ENCODE data around the gene FAM110D. TPM values are rescaled to one million over a fixed set of nuclear protein-coding genes. Genes with fewer than 3 reads are reported as not detected.

Gene FAM110D
- total and polyA plus RNA-seq, 2 of the 8 experiments (the other 6 are each of a cell fraction or from before 2014, with no cell fraction given), result 0.21 to 0.48 TPM

DNA sequence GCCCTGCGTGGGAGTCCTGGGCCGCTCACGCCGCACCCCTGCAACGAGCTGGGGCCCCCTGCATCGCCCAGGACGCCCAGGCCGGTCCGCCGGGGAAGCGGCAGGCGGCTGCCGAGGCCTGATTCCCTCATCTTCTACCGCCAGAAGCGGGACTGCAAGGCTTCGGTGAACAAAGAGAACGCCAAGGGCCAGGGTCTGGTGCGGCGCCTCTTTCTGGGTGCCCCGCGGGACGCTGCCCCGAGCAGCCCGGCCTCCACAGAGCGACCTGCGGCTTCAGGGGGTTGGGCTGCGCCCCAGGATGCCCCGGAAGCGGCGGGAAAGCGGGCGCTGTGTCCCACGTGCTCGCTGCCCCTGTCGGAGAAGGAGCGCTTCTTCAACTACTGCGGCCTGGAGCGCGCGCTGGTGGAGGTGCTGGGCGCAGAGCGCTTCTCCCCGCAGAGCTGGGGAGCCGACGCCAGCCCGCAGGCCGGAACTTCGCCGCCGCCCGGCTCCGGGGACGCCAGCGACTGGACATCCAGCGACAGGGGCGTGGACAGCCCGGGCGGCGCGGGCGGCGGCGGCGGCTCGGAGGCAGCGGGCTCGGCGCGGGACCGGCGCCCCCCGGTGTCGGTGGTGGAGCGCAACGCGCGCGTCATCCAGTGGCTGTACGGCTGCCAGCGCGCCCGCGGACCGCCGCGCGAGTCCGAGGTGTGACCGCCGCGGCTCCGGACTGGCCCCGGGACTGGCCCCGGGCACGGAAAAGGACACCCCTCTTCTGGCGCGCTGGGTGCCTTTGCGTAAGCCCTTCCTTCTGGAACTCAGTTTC, 2.7 kb downstream of the FAM110D start:
- ChIA-PET POLR2A (ENCODE audit: partially characterized antibody) (interaction anchor here (0.7 to 2.4 kb wide), 4 partner anchors 8 to 64 kb away, joined by 3 to 5 read pairs (median 3); partner anchors contain the start of gene ZNF593), CTCF (ENCODE audit: partially characterized antibody) (interaction anchor here (1.0 to 4.0 kb wide), 8 partner anchors 14 to 126 kb away, joined by 3 to 18 read pairs (median 4); partner anchors contain the start of gene CEP85)
- Histone ChIP-seq H3K4me1 (replicated peaks in 1 of 4; ENCODE audit: control insufficient read depth in 3 of 4, insufficient read depth in 4 of 4, low read length in 3 of 4) (peaks cover 10 to 47% (median 21%) of the 10 kb centered on the region in 4 experiments), H2BK12ac (ENCODE audit: low read depth, low read length) (peak overlapping the region; percentile 84; the same call in 1 of the 2 replicates), H2AK5ac (ENCODE audit: low read depth, low read length) (no peak overlapping the region), H3K4ac (replicated peaks; ENCODE audit: insufficient read length, low read depth, low read length) (no peak overlapping the region), H2BK120ac (replicated peaks; ENCODE audit: low read depth, low read length) (no peak overlapping the region), H3K27me3 (replicated peaks in 1 of 4; ENCODE audit: control insufficient read depth in 3 of 4, extremely low read depth in 1 of 4, insufficient read depth in 3 of 4, low read length in 3 of 4) (peaks cover 35 to 78% (median 71%) of the 10 kb centered on the region in 4 experiments), H3K14ac (ENCODE audit: insufficient read length) (no peak overlapping the region), H3K36me3 (ENCODE audit: control insufficient read depth in 2 of 4, insufficient read depth in 4 of 4, low read length in 3 of 4) (no peaks in the 10 kb centered on the region), H3K79me1 (ENCODE audit: low read depth, low read length) (no peaks in the 10 kb centered on the region), H3K9ac (replicated peaks in 1 of 4; ENCODE audit: extremely low read depth in 1 of 4, low read depth in 3 of 4, low read length in 3 of 4) (peak overlapping the region in 2 of 4 experiments; percentile 54 to 66; a peak in 4 of 7 replicates), H3K79me2 (ENCODE audit: control insufficient read depth in 1 of 2, insufficient read depth in 2 of 2, low read length in 2 of 2) (no peaks in the 10 kb centered on the region), H3K4me3 (ENCODE audit: extremely low read depth in 1 of 4, insufficient read depth in 2 of 4, low read depth in 3 of 4, low read length in 4 of 4) (peak overlapping the region; percentile 11 to 66 (median 48)), H2BK20ac (ENCODE audit: low read length) (no peak overlapping the region), H3K27ac (ENCODE audit: low read depth, low read length) (no peak overlapping the region), H3K9me3 (ENCODE audit: insufficient read depth in 2 of 2, low read depth in 1 of 2, low read length in 1 of 2) (no peaks in the 10 kb centered on the region), H4K5ac (ENCODE audit: insufficient read length, low read depth, low read length) (no peak overlapping the region), H3K18ac (ENCODE audit: extremely low read depth, low read length) (peak overlapping the region; percentile 60), H4K91ac (replicated peaks; ENCODE audit: insufficient read length, low read length) (peak overlapping the region; percentile 47), H2BK15ac (ENCODE audit: low read length) (peak overlapping the region; percentile 72; the same call in 1 of the 2 replicates), H2AFZ (ENCODE audit: low read length) (peak overlapping the region; percentile 60; the same call in 1 of the 2 replicates), H4K20me1 (replicated peaks in 1 of 2; ENCODE audit: control insufficient read depth in 1 of 2, insufficient read depth in 2 of 2, low read length in 2 of 2) (peaks cover 3 to 5% of the 10 kb centered on the region in 2 experiments), H4K8ac (ENCODE audit: extremely low read depth, insufficient read depth, low read length) (peak overlapping the region; percentile 74), H2BK5ac (ENCODE audit: low read depth, low read length) (no peak overlapping the region), H3K56ac (replicated peaks; ENCODE audit: insufficient read length, low read depth, low read length) (no peak overlapping the region), H3K23me2 (ENCODE audit: low read depth, low read length) (peaks cover 9% of the 10 kb centered on the region; the same call in 1 of the 2 replicates), H3K23ac (ENCODE audit: insufficient read length) (no peak overlapping the region), H3K4me2 (ENCODE audit: insufficient read depth in 1 of 2, low read depth in 2 of 2, low read length in 2 of 2) (peak overlapping the region; percentile 44 to 95)
- 2% methylated on average over 91 of the region's 98 CpGs; no CpG with 5 or more reads in 1 of the 2 experiments for WGBS, 2 experiments (ENCODE audit: extremely low coverage in 1 of 2, insufficient coverage in 1 of 2, insufficient read length in 1 of 2, insufficient replicate concordance in 2 of 2, low coverage in 1 of 2, low lambda C conversion rate in 2 of 2, missing lambda C conversion rate in 1 of 2)
- DNase-seq (ENCODE audit: low read depth in 1 of 2, low spot score in 2 of 2) (peak in 1 of 2 experiments; percentile 84), FAIRE-seq (no peak)
- TF ChIP-seq RXRA (IDR thresholded peaks at IDR 0.05; ENCODE audit: insufficient read depth, low read depth, low read length), result no peak
- peak; percentile 71 for TF ChIP-seq SUZ12 (IDR thresholded peaks at IDR 0.05; ENCODE audit: low read length)
- TF ChIP-seq ASH2L (IDR thresholded peaks at IDR 0.05; ENCODE audit: low read length), result no peak
- TF ChIP-seq KDM1A (IDR thresholded peaks at IDR 0.05; ENCODE audit: borderline replicate concordance, low read length), result no peak
- TF ChIP-seq, protein P1, sequence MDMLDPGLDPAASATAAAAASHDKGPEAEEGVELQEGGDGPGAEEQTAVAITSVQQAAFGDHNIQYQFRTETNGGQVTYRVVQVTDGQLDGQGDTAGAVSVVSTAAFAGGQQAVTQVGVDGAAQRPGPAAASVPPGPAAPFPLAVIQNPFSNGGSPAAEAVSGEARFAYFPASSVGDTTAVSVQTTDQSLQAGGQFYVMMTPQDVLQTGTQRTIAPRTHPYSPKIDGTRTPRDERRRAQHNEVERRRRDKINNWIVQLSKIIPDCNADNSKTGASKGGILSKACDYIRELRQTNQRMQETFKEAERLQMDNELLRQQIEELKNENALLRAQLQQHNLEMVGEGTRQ (IDR thresholded peaks at IDR 0.05; ENCODE audit: low read length), result no peak
- no peak for TF ChIP-seq SRF (IDR thresholded peaks at IDR 0.05; ENCODE audit: low read depth, low read length)
- no peak for TF ChIP-seq TBP (IDR thresholded peaks at IDR 0.05; ENCODE audit: low read depth, low read length)
- TF ChIP-seq EZH2 (IDR thresholded peaks at IDR 0.05; ENCODE audit: low read depth, low read length, severe bottlenecking), result peak; percentile 70
- no peak for TF ChIP-seq CTBP2 (IDR thresholded peaks at IDR 0.05; ENCODE audit: borderline replicate concordance, insufficient read depth, insufficient read length, low read length)
- no peak for TF ChIP-seq GTF2F1 (IDR thresholded peaks at IDR 0.05; ENCODE audit: borderline replicate concordance, low read depth, low read length)
